ENCODE measurements around the gene HOXD11. TPM values are rescaled to one million over a fixed set of nuclear protein-coding genes. Genes with fewer than 3 reads are reported as not detected.

HOXD11 gene
- polyA plus RNA-seq, 1 donor from 2014 or later = not detected

GRCh38 chr2:176093898-176094249 lies 13.2 kb upstream of the HOXD11 start:
- Histone ChIP-seq H3K9me2 (ENCODE audit: insufficient read depth, low read length) (no peaks in the 10 kb centered on the region), H2AFZ (ENCODE audit: low read depth, low read length) (no peak overlapping the region), H3K4me3 (ENCODE audit: low read length) (no peak overlapping the region), H3K9me3 (ENCODE audit: low read length) (no peaks in the 10 kb centered on the region), H4K20me1 (ENCODE audit: insufficient read depth) (no peaks in the 10 kb centered on the region), H3K9ac (ENCODE audit: low read length) (no peak overlapping the region), H3K4me2 (ENCODE audit: low read length) (no peak overlapping the region), H3K27ac (ENCODE audit: low read length) (no peak overlapping the region), H3K36me3 (ENCODE audit: insufficient read depth, low read length) (no peaks in the 10 kb centered on the region), H3F3A (ENCODE audit: insufficient read depth, low read length, poor library complexity, severe bottlenecking) (no peaks in the 10 kb centered on the region), H3K27me3 (ENCODE audit: insufficient read depth, low read depth, low read length) (peaks cover 99% of the 10 kb centered on the region), H3K79me2 (replicated peaks; ENCODE audit: insufficient read depth, low read length) (no peaks in the 10 kb centered on the region)
- TF ChIP-seq, protein P1, sequence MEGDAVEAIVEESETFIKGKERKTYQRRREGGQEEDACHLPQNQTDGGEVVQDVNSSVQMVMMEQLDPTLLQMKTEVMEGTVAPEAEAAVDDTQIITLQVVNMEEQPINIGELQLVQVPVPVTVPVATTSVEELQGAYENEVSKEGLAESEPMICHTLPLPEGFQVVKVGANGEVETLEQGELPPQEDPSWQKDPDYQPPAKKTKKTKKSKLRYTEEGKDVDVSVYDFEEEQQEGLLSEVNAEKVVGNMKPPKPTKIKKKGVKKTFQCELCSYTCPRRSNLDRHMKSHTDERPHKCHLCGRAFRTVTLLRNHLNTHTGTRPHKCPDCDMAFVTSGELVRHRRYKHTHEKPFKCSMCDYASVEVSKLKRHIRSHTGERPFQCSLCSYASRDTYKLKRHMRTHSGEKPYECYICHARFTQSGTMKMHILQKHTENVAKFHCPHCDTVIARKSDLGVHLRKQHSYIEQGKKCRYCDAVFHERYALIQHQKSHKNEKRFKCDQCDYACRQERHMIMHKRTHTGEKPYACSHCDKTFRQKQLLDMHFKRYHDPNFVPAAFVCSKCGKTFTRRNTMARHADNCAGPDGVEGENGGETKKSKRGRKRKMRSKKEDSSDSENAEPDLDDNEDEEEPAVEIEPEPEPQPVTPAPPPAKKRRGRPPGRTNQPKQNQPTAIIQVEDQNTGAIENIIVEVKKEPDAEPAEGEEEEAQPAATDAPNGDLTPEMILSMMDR (IDR thresholded peaks at IDR 0.05; ENCODE audit: poor library complexity, severe bottlenecking) = no peak
- TF ChIP-seq POLR2AphosphoS5 (IDR thresholded peaks at IDR 0.05) = no peak
- no peak for TF ChIP-seq REST (IDR thresholded peaks at IDR 0.05; ENCODE audit: borderline replicate concordance)
- TF ChIP-seq RAD21 (conservative IDR thresholded peaks at IDR 0.05) = no peak
- TF ChIP-seq EZH2 (IDR thresholded peaks at IDR 0.05; ENCODE audit: borderline replicate concordance, insufficient read depth, low read length, poor library complexity, severe bottlenecking) = no peak
- no peak for TF ChIP-seq SMC3 (conservative IDR thresholded peaks at IDR 0.05; ENCODE audit: poor library complexity)
- TF ChIP-seq MXI1 (conservative IDR thresholded peaks at IDR 0.05; ENCODE audit: poor library complexity, severe bottlenecking) = no peak
- TF ChIP-seq TAF1 (IDR thresholded peaks at IDR 0.05; ENCODE audit: low read depth) = no peak
- TF ChIP-seq EP300 (conservative IDR thresholded peaks at IDR 0.05; ENCODE audit: poor library complexity, severe bottlenecking) = no peak

- H3F3A ChIP-seq (ENCODE audit: insufficient read depth, low read length, poor library complexity, severe bottlenecking) = no peaks in the 10 kb centered on the region
- no peaks in the 10 kb centered on the region for H3K9me3 ChIP-seq (ENCODE audit: low read length)
- no peak overlapping the region for H3K4me3 ChIP-seq (ENCODE audit: low read length)
- no peak for TF ChIP-seq SMC3 (conservative IDR thresholded peaks at IDR 0.05; ENCODE audit: poor library complexity)
- no peak for TF ChIP-seq EZH2 (IDR thresholded peaks at IDR 0.05; ENCODE audit: borderline replicate concordance, insufficient read depth, low read length, poor library complexity, severe bottlenecking)
- TF ChIP-seq REST (IDR thresholded peaks at IDR 0.05; ENCODE audit: borderline replicate concordance) = no peak
- TF ChIP-seq POLR2AphosphoS5 (IDR thresholded peaks at IDR 0.05) = no peak
- no peak for TF ChIP-seq EP300 (conservative IDR thresholded peaks at IDR 0.05; ENCODE audit: poor library complexity, severe bottlenecking)
- no peak for TF ChIP-seq RAD21 (conservative IDR thresholded peaks at IDR 0.05)
- TF ChIP-seq, protein P1 (IDR thresholded peaks at IDR 0.05; ENCODE audit: poor library complexity, severe bottlenecking) = no peak
- TF ChIP-seq MXI1 (conservative IDR thresholded peaks at IDR 0.05; ENCODE audit: poor library complexity, severe bottlenecking) = no peak
- no peak for TF ChIP-seq TAF1 (IDR thresholded peaks at IDR 0.05; ENCODE audit: low read depth)
- no peak overlapping the region for H3K9ac ChIP-seq (ENCODE audit: low read length)
- H3K4me2 ChIP-seq (ENCODE audit: low read length) = no peak overlapping the region
- no peak overlapping the region for H2AFZ ChIP-seq (ENCODE audit: low read depth, low read length)
- H3K36me3 ChIP-seq (ENCODE audit: insufficient read depth, low read length) = no peaks in the 10 kb centered on the region
- H3K27me3 ChIP-seq (ENCODE audit: insufficient read depth, low read depth, low read length) = peaks cover 99% of the 10 kb centered on the region
- H3K27ac ChIP-seq (ENCODE audit: low read length) = no peak overlapping the region
- no peaks in the 10 kb centered on the region for H3K9me2 ChIP-seq (ENCODE audit: insufficient read depth, low read length)
- no peaks in the 10 kb centered on the region for H3K79me2 ChIP-seq (replicated peaks; ENCODE audit: insufficient read depth, low read length)
- no peaks in the 10 kb centered on the region for H4K20me1 ChIP-seq (ENCODE audit: insufficient read depth)
Measured at GRCh38 chr2:176094349-176094748, 12.7 kb upstream of the HOXD11 start.
